Left renal pelvis (tissue), 4 donors: Measurements from ENCODE around the gene CNTN5. TPM values are rescaled to one million over a fixed set of nuclear protein-coding genes. Genes with fewer than 3 reads are reported as not detected.
"Not testable (repeated sequence)": the region's sequence is repeated elsewhere in the genome, so short reads cannot be mapped to it uniquely, and the experiment has no call there.

ENCODE experiments used
- DNase-seq, 4 donors: peaks; one replicate each; pipeline ENCODE4 v3.0.0-alpha.2; 2013; ENCODE audit warnings: low read depth in 4 of 4, low spot score in 3 of 4
- polyA plus RNA-seq, 4 donors: library from polyadenylated mRNA; unstranded; fragments of 120-200 nt; gene quantifications; one replicate each; pipeline ENCODE4 v1.2.1, GENCODE V29; 2013; ENCODE audit not compliant: insufficient read length in 4 of 4

CNTN5 gene
- polyA plus RNA-seq, 4 donors, result 21.2 to 123 (median 24.6) TPM

GRCh38 chr11:100176456-100176855, 1155.7 kb downstream of the CNTN5 start:
- no peak for DNase-seq

DNA sequence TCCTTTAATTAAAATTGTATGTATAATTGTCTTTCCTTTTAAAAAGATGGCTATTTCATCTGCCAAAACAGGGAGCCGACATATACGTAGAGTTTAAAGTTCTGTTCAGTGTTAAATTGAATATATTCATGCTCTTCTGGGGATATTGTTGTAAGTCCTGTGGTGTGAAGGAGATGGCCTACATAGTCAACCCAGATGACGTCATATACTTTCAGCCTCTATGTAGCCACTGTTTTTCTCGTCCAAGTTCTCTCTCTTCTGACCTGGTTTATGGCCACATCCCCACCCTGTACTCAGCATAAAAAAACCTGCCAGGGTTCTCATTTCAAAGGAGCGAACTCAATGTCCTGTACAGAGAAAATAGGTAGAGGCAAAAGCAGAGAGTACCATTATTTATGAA, 1156.9 kb downstream of the CNTN5 start:
- DNase-seq, result no peak

DNA sequence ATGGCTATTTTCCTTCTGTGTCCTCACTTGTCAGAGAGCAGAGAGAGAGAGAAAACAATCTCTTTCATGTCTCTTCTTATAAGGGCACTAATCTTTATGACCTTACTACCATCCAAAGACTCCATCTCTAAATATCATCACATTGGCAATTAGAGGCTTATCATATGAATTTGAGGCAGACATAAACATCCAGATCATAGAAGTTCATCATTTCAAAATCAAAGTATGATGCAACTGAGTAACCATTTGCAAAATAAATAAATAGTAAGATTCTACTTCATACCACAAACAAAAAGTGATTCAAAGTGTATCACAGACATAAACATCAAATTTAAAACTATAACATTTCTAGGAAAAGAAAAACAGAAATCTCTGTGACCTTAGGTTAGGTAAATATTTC, 1161.6 kb downstream of the CNTN5 start:
- DNase-seq, result no peak

GRCh38 chr11:100182927-100183326, 1162.2 kb downstream of the CNTN5 start:
- no peak for DNase-seq

- DNase-seq, result no peak
Observed at GRCh38 chr11:100185588-100185987, 1164.8 kb downstream of the CNTN5 start.

- DNase-seq, result no peak
Observed at GRCh38 chr11:100188137-100188783, 1167.5 kb downstream of the CNTN5 start.

- no peak for DNase-seq
Observed at GRCh38 chr11:100190395-100190794, 1169.6 kb downstream of the CNTN5 start.

DNA sequence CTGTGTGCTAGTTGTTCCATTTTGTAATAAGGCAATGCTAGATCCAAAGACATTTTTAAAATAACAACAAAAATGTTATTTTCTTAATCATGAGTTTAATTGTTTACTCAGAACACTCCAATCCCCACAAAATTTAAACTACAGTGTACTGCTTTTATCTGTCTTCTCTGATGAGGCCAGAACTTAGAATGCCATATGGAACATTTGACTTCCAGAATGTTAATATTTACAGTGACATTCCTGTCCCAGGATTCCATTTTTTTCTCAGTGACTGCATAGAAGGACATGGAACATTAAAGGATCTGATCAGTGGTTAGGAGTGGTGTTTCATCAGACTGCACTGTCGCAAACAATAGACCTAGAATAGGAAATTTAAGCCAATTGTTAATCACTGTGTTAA, 1171.4 kb downstream of the CNTN5 start:
- DNase-seq, result no peak

- DNase-seq, result no peak
Observed at GRCh38 chr11:100203789-100204188, 1183.0 kb downstream of the CNTN5 start.

GRCh38 chr11:100205926-100206325, 1185.2 kb downstream of the CNTN5 start:
- DNase-seq, result no peak

- no peak for DNase-seq
Observed at GRCh38 chr11:100208207-100208606, 1187.5 kb downstream of the CNTN5 start.

- DNase-seq, result no peak
Observed at GRCh38 chr11:100214791-100215190, 1194.0 kb downstream of the CNTN5 start.

- peak in 2 of 4 donors; percentile 18 to 35 for DNase-seq
Observed at GRCh38 chr11:100220801-100221200, 1200.1 kb downstream of the CNTN5 start.

DNA sequence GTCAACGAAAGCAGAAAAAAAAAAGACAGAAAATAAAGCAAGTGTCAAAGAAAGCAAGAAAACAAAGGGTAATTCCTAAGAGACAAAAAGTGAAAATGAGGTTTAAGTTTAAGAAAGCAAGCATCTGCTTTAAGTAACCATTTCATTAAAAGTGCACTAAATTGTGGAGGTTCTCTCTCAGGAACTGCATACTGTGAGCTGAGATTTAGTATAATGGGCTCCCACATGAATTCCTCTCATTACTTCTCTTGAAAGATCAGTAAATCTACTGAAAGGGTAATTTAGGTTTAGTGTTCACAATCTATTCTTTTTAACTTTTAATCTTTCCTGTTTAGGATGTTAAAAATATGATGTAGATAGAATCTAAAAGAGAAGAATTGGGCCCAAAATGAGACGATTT, 1201.0 kb downstream of the CNTN5 start:
- no peak for DNase-seq

DNA sequence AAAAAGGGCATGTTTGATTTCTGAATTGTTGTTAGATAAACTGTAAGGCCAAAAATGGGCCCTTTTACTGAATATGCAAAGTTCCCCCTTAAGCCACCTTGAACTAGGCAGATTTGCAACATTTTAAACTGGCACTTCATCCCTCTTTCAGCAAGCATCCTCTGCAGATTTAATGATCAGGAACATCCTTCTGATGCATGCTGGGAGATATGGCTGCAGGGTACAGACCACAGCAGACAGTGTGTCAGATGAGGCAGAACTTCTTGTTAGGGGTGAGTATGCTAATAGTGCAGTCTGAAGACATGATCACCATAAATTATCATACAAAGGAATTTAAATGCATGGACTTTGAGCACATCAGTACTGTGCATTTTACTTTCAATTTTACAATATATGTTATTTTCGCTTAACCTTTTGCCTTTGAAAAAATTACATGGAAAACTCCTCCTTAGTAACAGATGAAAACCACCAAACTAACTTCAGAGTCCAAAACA, 1203.8 kb downstream of the CNTN5 start:
- no peak for DNase-seq

- no peak for DNase-seq
Observed at GRCh38 chr11:100229086-100229485, 1208.3 kb downstream of the CNTN5 start.

DNA sequence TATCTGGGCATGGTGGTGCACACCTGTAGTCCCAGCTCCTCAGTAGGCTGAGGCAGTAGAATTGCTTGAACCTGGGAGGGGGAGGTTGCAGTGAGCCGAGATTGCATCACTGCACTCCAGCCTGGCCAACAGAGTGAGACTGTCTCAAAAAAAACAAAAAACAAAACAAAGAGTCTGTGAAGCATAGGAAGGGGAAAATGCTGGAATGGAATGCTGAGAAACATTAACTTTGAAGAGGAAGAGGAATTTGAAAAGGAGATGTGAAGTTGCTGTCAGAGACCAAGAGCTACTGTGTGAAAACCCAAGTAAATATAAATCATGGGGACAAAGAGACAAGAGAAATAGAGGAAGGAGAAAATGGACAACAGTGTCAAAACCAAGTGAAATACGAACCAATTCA, 1211.3 kb downstream of the CNTN5 start:
- no peak for DNase-seq

- DNase-seq, result no peak
Observed at GRCh38 chr11:100235085-100235484, 1214.3 kb downstream of the CNTN5 start.

DNA sequence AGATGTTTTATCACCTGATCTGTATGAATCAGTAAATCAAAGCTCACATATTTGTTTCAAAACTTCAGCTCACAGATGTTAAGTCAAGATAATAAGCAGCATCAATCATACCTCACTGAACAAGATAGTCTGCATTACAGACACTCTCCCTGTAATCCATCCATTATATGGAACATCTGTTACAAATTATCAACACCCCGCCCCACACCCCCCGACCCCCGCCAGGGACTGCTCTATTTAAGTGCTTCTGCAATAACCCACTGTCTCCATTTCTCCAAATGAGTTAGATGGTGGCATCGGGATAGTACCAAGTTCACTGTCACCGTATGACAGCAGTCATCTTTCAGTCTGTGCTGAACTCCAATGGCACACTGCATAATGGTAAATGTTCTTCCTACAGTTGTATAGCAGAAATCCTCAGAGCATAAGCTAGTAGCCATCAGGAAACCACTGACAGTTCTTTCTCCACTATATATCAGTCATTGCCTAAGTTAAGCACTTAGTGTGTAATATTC, 1219.3 kb downstream of the CNTN5 start:
- no peak for DNase-seq

- no peak for DNase-seq
Observed at GRCh38 chr11:100247704-100248103, 1227.0 kb downstream of the CNTN5 start.

GRCh38 chr11:100257238-100257803, 1236.6 kb downstream of the CNTN5 start:
- not testable (repeated sequence) for DNase-seq

GRCh38 chr11:100269516-100269915, 1248.8 kb downstream of the CNTN5 start:
- no peak for DNase-seq
